GM21529 (cell line): ENCODE results near the gene KLK15.
"Not testable (repeated sequence)": the region's sequence is repeated elsewhere in the genome, so short reads cannot be mapped to it uniquely, and the experiment has no call there.

Source experiments
- ATAC-seq: cut with Tn5 transposase; IDR thresholded peaks from one replicate; pipeline ENCODE4 v1.9.1; 2021; ENCODE audit not compliant: unreplicated experiment

KLK15 gene

DNA sequence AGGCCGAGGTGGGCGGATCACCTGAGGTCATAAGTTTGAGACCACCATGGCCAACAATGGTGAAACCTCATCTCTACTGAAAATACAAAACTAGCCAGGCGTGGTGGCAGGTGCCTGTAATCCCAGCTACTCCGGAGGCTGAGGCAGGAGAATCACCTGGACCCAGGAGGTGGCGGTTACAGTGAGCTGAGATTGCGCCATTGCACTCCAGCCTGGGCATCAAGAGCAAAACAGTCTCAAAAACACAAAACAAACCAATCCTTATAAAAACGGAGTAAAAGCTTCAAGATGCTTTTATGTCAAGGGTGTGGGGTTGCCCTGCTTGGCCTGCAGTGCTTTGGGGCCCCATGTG, 36.0 kb downstream of the KLK15 start:
- no peak for ATAC-seq

DNA sequence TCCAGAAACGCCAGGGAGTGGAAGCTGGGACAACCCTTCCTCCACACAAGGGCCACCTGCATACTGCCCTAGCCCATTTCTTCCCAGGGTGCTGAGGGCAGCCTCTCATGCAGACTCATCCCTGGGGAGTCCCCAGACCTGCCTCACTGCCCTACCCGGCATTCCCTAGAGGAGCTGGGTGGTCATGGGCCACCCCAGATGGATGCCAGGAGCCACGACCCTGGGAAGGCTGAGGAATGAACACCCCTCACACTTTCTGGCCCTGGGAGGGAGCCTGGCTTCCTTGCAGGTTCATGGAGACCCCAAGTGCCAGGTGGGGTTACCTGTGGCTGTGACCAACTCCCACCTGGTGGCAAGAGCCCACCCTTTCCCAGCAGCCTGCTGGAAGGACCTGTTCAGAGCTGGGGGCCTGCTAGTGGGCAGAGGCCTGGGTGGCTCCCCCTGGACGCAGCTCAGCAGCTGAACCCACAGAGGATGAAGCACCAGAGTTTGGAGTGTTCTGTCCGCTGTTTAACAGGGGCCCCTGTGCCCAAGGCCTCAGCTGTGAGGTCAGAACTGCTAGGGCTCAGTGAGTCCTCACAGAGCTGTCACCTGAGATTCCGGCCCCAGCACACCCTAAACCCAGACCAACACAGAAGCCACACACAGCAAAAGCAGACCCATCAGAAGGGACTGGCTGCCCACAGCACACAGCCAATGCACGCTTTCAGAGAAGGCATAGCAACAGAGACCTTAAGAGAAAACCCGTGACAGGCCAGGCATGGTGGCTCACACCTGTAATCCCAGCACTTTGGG, 36.5 kb downstream of the KLK15 start:
- no peak for ATAC-seq

DNA sequence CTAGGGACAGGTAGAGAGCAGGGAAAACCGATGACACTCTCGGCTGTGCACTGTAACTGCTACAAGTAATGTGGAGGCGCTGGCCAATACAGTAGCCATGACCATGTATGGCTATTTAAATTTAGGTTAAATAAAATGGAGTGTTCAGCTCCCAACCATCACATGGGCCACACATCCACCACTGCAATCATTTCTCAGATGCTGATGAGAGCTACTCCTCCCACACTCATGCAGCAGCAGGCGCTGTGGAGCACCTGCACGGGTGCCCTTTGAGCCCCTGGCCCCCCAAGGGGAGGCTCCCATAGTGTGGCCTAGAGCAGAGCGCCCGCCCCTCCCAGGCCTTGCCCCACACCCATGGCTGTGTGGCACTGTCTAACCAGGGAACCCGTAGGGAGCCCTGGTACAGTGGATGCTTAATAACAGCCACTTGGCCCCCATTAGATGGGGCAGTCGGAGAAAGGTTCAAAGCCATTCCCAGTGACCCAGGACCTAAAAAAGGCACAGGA, 37.2 kb downstream of the KLK15 start:
- ATAC-seq, result no peak

GRCh38 chr19:50795664-50796073, 37.7 kb downstream of the KLK15 start:
- no peak for ATAC-seq

DNA sequence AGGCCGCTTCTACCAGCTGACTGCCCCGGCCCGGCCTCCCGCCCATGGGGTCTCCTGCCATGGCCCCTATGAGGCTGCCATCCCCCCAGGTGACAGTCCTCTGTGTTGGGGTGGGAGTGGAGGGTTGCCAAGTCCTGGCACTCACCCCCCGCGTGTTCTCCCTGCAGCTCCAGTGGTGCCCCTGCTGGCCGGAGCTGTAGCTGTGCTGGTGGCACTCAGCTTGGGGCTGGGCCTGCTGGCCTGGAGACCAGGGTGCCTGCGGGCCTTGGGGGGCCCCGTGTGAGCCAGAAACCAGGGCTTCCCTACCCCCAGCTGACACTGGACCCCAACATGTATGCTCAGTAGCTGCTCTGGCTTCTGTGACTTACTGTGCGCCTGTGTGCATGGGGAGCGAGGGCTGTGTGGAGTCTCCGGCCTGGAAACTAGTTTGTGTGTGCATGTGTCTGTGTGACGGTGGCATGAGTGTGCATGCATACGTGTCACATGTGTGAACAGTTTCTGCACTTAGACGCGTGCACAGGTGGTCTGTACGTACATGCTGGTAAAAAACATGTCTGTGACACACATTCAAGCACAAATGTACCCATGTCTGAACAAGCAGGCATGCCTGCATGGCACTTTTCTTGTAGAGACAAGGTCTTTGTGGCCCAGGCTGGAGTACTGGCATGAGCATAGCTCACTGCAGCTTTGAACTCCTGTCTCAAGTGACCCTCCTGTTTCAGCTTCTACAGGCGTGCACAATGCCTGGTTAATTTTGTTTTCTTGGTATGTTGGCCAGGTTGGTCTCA, 38.3 kb downstream of the KLK15 start:
- ATAC-seq, result no peak

DNA sequence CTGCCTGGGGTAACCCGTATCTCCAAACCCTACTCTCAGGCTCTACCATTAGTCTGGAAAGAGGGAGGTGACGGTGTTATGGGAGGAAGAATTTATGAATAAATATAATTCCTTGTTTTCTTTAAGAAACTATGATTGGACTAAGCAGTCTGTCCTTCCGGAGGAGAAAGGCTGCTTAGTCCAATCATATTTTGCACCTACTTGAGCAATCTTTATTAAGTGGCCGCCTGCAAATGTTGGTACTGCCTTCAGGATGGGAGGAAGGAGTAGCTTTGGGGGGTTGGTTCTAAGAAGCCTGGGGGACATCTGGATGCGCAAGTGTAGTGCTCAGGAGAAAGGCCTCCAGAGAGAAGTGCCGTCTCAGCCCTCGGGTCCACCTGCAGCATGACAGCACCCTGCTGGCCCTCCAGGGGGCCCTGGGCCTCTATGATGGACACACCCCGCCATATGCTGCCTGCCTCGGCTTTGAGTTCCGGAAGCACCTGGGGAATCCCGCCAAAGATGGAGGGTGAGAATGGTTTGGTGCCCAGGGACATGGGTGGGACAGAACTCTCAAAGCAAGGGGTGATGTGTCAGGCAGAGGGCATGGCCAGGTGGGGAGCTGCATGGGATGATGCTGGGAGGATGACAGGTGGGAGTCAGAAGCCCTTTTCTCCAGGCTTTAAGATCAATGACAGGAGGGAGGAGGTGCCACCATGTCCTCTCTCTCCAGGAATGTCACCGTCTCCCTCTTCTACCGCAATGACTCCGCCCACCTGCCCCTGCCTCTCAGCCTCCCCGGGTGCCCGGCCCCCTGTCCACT, 39.1 kb downstream of the KLK15 start:
- ATAC-seq, result no peak

DNA sequence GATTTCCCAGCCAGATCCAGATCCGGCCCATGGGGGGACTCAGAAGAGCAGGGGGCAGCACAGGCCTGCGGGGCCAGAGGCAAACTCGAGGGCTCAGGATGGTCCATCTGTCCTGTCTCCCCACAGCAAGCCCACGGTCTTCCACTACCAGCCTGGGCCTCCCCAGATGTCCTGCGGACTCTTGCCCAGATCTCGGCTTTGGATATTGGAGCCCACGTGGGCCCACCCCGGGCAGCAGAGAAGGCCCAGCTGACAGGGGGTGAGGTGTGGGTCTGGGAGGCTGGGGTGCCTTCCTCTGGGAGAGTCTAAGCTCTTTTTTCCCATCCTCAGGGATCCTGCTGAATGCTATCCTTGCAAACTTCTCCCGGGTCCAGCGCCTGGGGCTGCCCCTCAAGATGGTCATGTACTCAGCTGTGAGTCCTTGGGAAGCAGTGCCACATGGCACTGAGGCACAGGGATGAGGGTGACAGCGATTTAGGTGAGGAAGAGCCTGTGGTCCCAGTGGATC, 39.8 kb downstream of the KLK15 start:
- no peak for ATAC-seq

DNA sequence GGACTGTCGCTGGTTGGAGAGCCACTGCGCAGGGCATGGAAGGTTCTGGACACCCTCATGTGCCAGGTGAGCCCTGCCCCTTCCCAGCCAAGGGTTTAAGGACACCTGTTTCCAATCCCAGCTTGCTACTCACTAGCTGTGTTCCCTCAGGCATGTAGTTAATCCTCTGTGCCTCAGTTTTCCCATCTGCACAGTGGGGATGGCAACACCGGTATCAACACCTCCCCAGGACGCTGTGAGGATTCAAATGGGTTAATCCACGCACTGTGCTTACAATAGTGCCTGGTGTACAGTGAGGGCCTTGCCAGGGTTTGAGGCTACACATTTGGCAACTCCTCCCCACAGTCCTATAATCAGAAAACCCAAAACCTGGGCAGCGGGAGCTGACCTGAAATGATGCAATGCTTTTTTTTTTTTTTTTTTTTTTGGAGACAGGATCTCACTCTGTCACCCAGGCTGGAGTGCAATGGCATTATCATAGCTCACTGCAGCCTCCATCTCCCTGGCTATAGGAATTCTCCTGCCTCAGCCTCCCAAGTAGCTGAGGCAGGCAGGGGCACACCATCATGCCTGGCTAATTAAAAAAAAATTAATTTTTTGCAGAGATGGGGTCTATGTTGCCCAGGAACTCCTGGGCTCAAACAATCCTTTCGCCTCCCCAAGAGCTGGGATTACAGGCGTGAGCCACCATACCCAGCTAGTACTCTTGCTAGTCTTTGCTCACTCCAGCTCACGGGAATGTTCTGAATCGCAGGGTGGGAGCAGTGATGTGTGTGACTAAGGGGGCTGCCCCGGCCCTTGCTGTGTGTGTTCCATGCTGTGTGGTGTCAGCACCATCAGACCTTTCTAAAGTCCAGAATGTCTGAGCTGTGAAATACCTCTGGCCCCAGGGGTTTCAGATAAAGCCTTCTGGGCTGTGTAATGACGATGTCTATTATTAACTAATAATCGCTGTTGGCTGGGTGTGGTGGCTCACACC, 40.8 kb downstream of the KLK15 start:
- ATAC-seq, result no peak

GRCh38 chr19:50791594-50792271, 41.6 kb downstream of the KLK15 start:
- no peak for ATAC-seq

DNA sequence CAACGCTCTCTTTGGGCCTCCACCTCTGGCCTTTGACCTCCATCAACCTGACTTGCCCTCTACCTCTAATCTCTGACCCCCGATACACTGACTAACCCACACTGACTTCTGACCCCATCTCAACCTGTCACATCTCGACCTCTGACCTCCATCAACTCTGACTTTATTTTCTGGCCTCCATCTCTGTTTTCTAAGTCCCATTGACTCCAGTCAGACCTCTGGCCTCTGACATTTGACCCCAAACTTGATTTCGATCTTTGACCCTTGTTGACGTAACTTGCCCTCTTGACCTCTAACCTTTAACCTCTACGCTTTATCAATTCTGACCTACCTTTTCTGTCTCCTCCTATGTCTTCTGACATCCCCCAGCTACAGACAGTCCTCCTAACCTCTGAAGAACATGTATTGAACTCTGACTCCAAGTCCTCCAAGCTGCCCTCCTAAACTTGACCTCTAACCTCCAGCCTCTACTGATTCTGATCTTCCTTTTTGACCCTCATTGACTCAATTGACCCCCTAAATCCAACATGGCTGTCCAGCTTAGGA, 42.4 kb downstream of the KLK15 start:
- no peak for ATAC-seq

GRCh38 chr19:50790396-50790795, 43.0 kb downstream of the KLK15 start, which contains the start of gene ACP4:
TSS of gene ACP4 (plus strand) at chr19:50790415. CDS start at chr19:50790415, 0 bp downstream.
- ATAC-seq, result no peak

- no peak for ATAC-seq
Observed at GRCh38 chr19:50785329-50785728, 48.0 kb downstream of the KLK15 start.

- ATAC-seq, result no peak
Observed at GRCh38 chr19:50784710-50785109, 48.7 kb downstream of the KLK15 start.

DNA sequence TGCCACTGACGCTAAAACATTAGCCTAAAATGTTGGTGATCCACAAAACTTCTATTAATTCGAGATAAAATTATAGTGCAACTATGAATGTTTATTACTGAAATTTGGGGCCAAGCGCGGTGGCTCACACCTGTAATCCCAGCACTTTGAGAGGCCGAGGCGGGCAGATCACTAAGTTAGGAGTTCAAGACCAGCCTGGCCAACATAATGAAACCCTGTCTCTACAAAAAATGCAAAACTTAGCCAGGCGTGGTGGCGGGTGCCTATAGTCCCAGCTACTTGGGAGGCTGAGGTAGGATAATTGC, 49.6 kb downstream of the KLK15 start:
- ATAC-seq, result not testable (repeated sequence)

GRCh38 chr19:50780753-50781435, 52.5 kb downstream of the KLK15 start:
- ATAC-seq, result no peak

DNA sequence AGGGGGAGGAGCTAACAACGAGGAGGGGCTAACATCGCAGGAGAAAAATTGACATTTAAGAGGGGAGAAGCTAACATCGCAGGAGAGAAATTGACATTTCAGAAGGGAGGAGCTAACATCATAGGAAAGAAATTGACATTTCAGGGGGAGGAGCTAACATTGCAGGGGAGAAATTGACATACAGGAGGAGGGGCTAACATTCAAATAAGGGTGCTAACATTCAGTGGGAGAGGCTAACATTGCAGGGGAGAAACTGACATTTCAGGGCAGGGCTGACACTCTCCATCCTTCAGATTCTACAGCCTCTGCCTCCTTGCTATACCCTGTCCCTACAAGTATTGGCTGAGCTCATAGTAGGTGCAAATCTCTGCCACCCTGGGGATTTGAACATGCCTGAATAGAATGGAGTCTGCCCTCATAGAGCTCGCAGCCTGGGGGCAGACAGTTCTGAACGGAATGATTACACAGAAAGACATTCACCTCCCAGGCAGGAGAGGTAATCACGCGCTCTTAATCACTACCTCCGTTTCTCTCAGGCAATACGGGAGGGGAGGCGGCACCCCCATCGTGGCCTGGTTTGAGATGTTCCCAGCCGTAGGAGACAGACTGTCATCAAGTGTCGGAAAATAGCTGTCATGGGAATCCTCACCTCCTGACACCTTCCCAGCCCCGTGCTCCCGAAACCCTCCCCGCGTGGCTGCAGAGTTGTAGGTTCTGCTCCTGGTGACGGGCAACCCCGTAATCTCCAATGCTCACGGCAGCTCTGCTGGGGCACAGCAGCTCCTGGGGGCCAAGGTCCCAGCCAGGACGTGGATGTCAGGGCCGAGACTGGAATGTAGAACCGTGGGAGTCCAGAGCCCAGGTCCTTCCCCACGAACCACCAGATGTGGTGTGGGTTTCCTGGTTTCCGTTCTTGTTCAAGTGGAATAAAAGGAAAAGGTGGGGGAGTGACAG, 53.6 kb downstream of the KLK15 start:
- no peak for ATAC-seq

- no peak for ATAC-seq
Observed at GRCh38 chr19:50778906-50779430, 54.4 kb downstream of the KLK15 start.
